Mononuclear cell (primary cell): Measurements from ENCODE around the gene BTNL3. TPM values are rescaled to one million over a fixed set of nuclear protein-coding genes. Genes with fewer than 3 reads are reported as not detected.
"Not testable (repeated sequence)": the region's sequence is repeated elsewhere in the genome, so short reads cannot be mapped to it uniquely, and the experiment has no call there.

ENCODE experiments used
- H3K27me3 ChIP-seq: 2 replicates; pipeline ENCODE4 v1.6.0; 2011; ENCODE audit warnings: low read length, control low read depth; ENCODE audit not compliant: insufficient read depth
- H3K4me1 ChIP-seq: 2 replicates; pipeline ENCODE4 v1.5.1; 2011; ENCODE audit warnings: mild to moderate bottlenecking, low read length, control low read depth; ENCODE audit not compliant: insufficient read depth
- H3K4me3 ChIP-seq: 2 replicates; pipeline ENCODE4 v1.5.1; 2011; ENCODE audit warnings: mild to moderate bottlenecking, low read length, moderate library complexity
- H3K9me3 ChIP-seq: 2 replicates; pipeline ENCODE4 v1.5.1; 2011; ENCODE audit warnings: low read depth, mild to moderate bottlenecking, control low read depth, low read length
- total RNA-seq: library from RNA; depleted of rRNA; stranded (reverse); fragments of >200 nt; gene quantifications from one replicate; pipeline ENCODE4 v1.2.3, GENCODE V29; 2012

Gene BTNL3
- total RNA-seq, 1 donor, result not detected

GRCh38 chr5:181037365-181037861, 48.8 kb downstream of the BTNL3 start:
- no peak overlapping the region for H3K4me3 ChIP-seq
- H3K9me3 ChIP-seq, result no peaks in the 10 kb centered on the region
- H3K27me3 ChIP-seq, result peaks cover 4% of the 10 kb centered on the region
- no peaks in the 10 kb centered on the region for H3K4me1 ChIP-seq

- H3K27me3 ChIP-seq, result peaks cover 4% of the 10 kb centered on the region
- H3K9me3 ChIP-seq, result no peaks in the 10 kb centered on the region
- no peak overlapping the region for H3K4me3 ChIP-seq
- no peaks in the 10 kb centered on the region for H3K4me1 ChIP-seq
Measured at GRCh38 chr5:181039471-181039870, 50.8 kb downstream of the BTNL3 start.

- no peaks in the 10 kb centered on the region for H3K9me3 ChIP-seq
- H3K4me3 ChIP-seq, result no peak within 1 kb of the TSS
- H3K4me1 ChIP-seq, result no peaks in the 10 kb centered on the region
- H3K27me3 ChIP-seq, result peaks cover 4% of the 10 kb centered on the region
Measured at GRCh38 chr5:181039931-181040630, 51.4 kb downstream of the BTNL3 start, which contains the start of gene BTNL9. Gene BTNL9 (plus strand): TSS chr5:181040266. CDS start chr5:181045490, 5,224 bp downstream.

GRCh38 chr5:181040631-181040945, 51.9 kb downstream of the BTNL3 start:
- H3K4me3 ChIP-seq, result no peak overlapping the region
- H3K4me1 ChIP-seq, result no peaks in the 10 kb centered on the region
- H3K9me3 ChIP-seq, result no peaks in the 10 kb centered on the region
- H3K27me3 ChIP-seq, result peaks cover 4% of the 10 kb centered on the region

GRCh38 chr5:181041043-181041442, 52.4 kb downstream of the BTNL3 start:
- Histone ChIP-seq H3K27me3 (peaks cover 4% of the 10 kb centered on the region), H3K4me3 (no peak overlapping the region), H3K9me3 (no peaks in the 10 kb centered on the region), H3K4me1 (no peaks in the 10 kb centered on the region)

- Histone ChIP-seq H3K27me3 (peaks cover 12% of the 10 kb centered on the region), H3K9me3 (no peaks in the 10 kb centered on the region), H3K4me1 (no peaks in the 10 kb centered on the region), H3K4me3 (no peak overlapping the region)
Measured at GRCh38 chr5:181042036-181042713, 53.5 kb downstream of the BTNL3 start.

- H3K4me3 ChIP-seq, result no peak overlapping the region
- H3K4me1 ChIP-seq, result no peaks in the 10 kb centered on the region
- no peaks in the 10 kb centered on the region for H3K9me3 ChIP-seq
- H3K27me3 ChIP-seq, result peaks cover 16% of the 10 kb centered on the region
Measured at GRCh38 chr5:181042722-181043121, 54.1 kb downstream of the BTNL3 start.

GRCh38 chr5:181043285-181044092, 54.8 kb downstream of the BTNL3 start:
- no peaks in the 10 kb centered on the region for H3K4me1 ChIP-seq
- H3K9me3 ChIP-seq, result no peaks in the 10 kb centered on the region
- H3K4me3 ChIP-seq, result no peak overlapping the region
- peaks cover 24% of the 10 kb centered on the region for H3K27me3 ChIP-seq

- H3K27me3 ChIP-seq, result peaks cover 27% of the 10 kb centered on the region
- no peaks in the 10 kb centered on the region for H3K4me1 ChIP-seq
- H3K9me3 ChIP-seq, result no peaks in the 10 kb centered on the region
- no peak overlapping the region for H3K4me3 ChIP-seq
Measured at GRCh38 chr5:181044093-181044599, 55.5 kb downstream of the BTNL3 start.

- H3K27me3 ChIP-seq, result peaks cover 33% of the 10 kb centered on the region
- H3K4me1 ChIP-seq, result no peaks in the 10 kb centered on the region
- no peak overlapping the region for H3K4me3 ChIP-seq
- H3K9me3 ChIP-seq, result no peaks in the 10 kb centered on the region
Measured at GRCh38 chr5:181044662-181045305, 56.1 kb downstream of the BTNL3 start.

GRCh38 chr5:181045316-181045715, 56.7 kb downstream of the BTNL3 start:
- peaks cover 39% of the 10 kb centered on the region for H3K27me3 ChIP-seq
- no peaks in the 10 kb centered on the region for H3K4me1 ChIP-seq
- no peaks in the 10 kb centered on the region for H3K9me3 ChIP-seq
- H3K4me3 ChIP-seq, result no peak overlapping the region

- H3K27me3 ChIP-seq, result peaks cover 40% of the 10 kb centered on the region
- H3K4me3 ChIP-seq, H3K4me1 ChIP-seq, H3K9me3 ChIP-seq: not testable (repeated sequence)
Measured at GRCh38 chr5:181045857-181046256, 57.2 kb downstream of the BTNL3 start.

GRCh38 chr5:181047288-181047687, 58.6 kb downstream of the BTNL3 start:
- no peaks in the 10 kb centered on the region for H3K9me3 ChIP-seq
- peaks cover 52% of the 10 kb centered on the region for H3K27me3 ChIP-seq
- H3K4me3 ChIP-seq, result no peak overlapping the region
- peaks cover 5% of the 10 kb centered on the region for H3K4me1 ChIP-seq

- H3K4me3 ChIP-seq, result no peak overlapping the region
- H3K4me1 ChIP-seq, result peaks cover 9% of the 10 kb centered on the region
- H3K27me3 ChIP-seq, result peaks cover 56% of the 10 kb centered on the region
Measured at GRCh38 chr5:181047921-181048320, 59.3 kb downstream of the BTNL3 start.

More at GRCh38 chr5:181047921-181048320, 59.3 kb downstream of the BTNL3 start:
- H3K9me3 ChIP-seq, result no peaks in the 10 kb centered on the region
